Endothelial cell of umbilical vein (primary cell): ENCODE measurements around the gene SLC38A8. TPM values are rescaled to one million over a fixed set of nuclear protein-coding genes. Genes with fewer than 3 reads are reported as not detected.

Source experiments
- BruUV-seq: library from RNA; stranded (reverse); fragments of 400-500 nt; replicated peaks from 2 replicates; lab custom pipeline; 2021; lab: Mats Ljungman, UMichigan
- CTCF ChIA-PET: fragments of 300-600, 350-600 bp; sonication (Branson Sonifier 250); formaldehyde crosslinking; loops from one replicate; lab custom pipeline; 2021; ENCODE audit warnings: antibody characterized with exemption, inconsistent platforms; lab: Charles Lee
- POLR2A ChIA-PET: fragments of 300-600, 350-600 bp; sonication (Branson Sonifier 250); formaldehyde crosslinking; loops from one replicate; lab custom pipeline; 2021; ENCODE audit warnings: antibody characterized with exemption, inconsistent platforms; lab: Charles Lee
- DNase-seq: peaks from one replicate; pipeline ENCODE4 v3.0.0-alpha.2; 2011; ENCODE audit warnings: low read depth, low spot score
- FAIRE-seq: peaks from 2 replicates; lab custom pipeline; 2011; peaks lifted over from hg19 to GRCh38; lab: Jason Lieb, UNC
- H2AFZ ChIP-seq: 2 replicates; pipeline ENCODE4 v1.6.0; 2012; ENCODE audit warnings: low read depth, low read length, control low read depth, inconsistent platforms
- H3K27ac ChIP-seq: 2 replicates; pipeline ENCODE4 v1.5.1; 2011; ENCODE audit warnings: low read depth, mild to moderate bottlenecking, control low read depth, low read length, moderate library complexity; ENCODE audit not compliant: insufficient read depth
- H3K27me3 ChIP-seq, 2 experiments: 2 replicates each; pipeline versions ENCODE4 v1.6.0 to v1.6.1; 2011; ENCODE audit warnings: low read length in 2 of 2, mixed read lengths in 1 of 2; ENCODE audit not compliant: control insufficient read depth in 2 of 2, insufficient read depth in 2 of 2
- H3K36me3 ChIP-seq, 2 experiments: 2 replicates in 1 of 2; 3 replicates in 1 of 2; pipeline ENCODE4 v1.5.1; 2011; ENCODE audit warnings: low read length in 2 of 2, mild to moderate bottlenecking in 1 of 2, moderate library complexity in 1 of 2; ENCODE audit not compliant: control insufficient read depth in 2 of 2, insufficient read depth in 2 of 2; ENCODE audit errors: extremely low read depth in 1 of 2
- H3K4me1 ChIP-seq: 3 replicates; pipeline ENCODE4 v1.5.1; 2011; ENCODE audit warnings: mild to moderate bottlenecking, low read length; ENCODE audit not compliant: control insufficient read depth, insufficient read depth; ENCODE audit errors: extremely low read depth
- H3K4me2 ChIP-seq: 2 replicates; pipeline ENCODE4 v1.6.1; 2011; ENCODE audit warnings: low read length, control low read depth, mixed read lengths; ENCODE audit not compliant: insufficient read depth
- H3K4me3 ChIP-seq, 3 experiments: fragments of 200-600 bp in 1 of 3; sonication (generic), shearing (Covaris generic) in 1 of 3; replicated peaks in 1 of 3; 2 replicates each; pipeline ENCODE4 v1.5.1; 2011 to 2016; ENCODE audit warnings: control low read depth in 3 of 3, low read length in 3 of 3, mild to moderate bottlenecking in 2 of 3, inconsistent platforms in 1 of 3, low read depth in 1 of 3, moderate library complexity in 1 of 3; ENCODE audit not compliant: insufficient read depth in 1 of 3
- H3K79me2 ChIP-seq: 2 replicates; pipeline ENCODE4 v1.6.0; 2012; ENCODE audit warnings: low read length, inconsistent platforms; ENCODE audit not compliant: control insufficient read depth, insufficient read depth
- H3K9ac ChIP-seq: replicated peaks from 2 replicates; pipeline ENCODE3; 2011; ENCODE audit warnings: low read length, control low read depth; ENCODE audit not compliant: insufficient read depth; ENCODE audit errors: extremely low read depth
- H3K9me1 ChIP-seq: replicated peaks from 3 replicates; pipeline ENCODE4 v1.6.0; 2011; ENCODE audit warnings: mild to moderate bottlenecking, low read length; ENCODE audit not compliant: control insufficient read depth, insufficient read depth; ENCODE audit errors: extremely low read depth
- H3K9me3 ChIP-seq: replicated peaks from 2 replicates; pipeline ENCODE4 v1.5.1; 2012; ENCODE audit warnings: low read length, inconsistent platforms; ENCODE audit not compliant: control insufficient read depth, insufficient read depth
- H4K20me1 ChIP-seq: replicated peaks from 2 replicates; pipeline ENCODE3; 2011; ENCODE audit warnings: mild to moderate bottlenecking, low read length; ENCODE audit not compliant: control insufficient read depth, insufficient read depth; ENCODE audit errors: extremely low read depth
- GATA2 ChIP-seq: IDR thresholded peaks from 2 replicates; pipeline ENCODE4 v1.7.0; 2011; ENCODE audit warnings: low read depth, mild to moderate bottlenecking, moderate library complexity, mixed read lengths, low read length; ENCODE audit not compliant: insufficient read length, insufficient read depth
- JUN ChIP-seq: IDR thresholded peaks from 2 replicates; pipeline ENCODE4 v1.6.1; 2011; ENCODE audit warnings: borderline replicate concordance, low read depth; ENCODE audit not compliant: insufficient read length, insufficient read depth
- POLR2A ChIP-seq: IDR thresholded peaks from 2 replicates; pipeline ENCODE4 v1.6.1; 2012; ENCODE audit warnings: low read depth, mild to moderate bottlenecking, control low read depth, low read length
- dilution Hi-C: fragments of 300-500 bp; cut with MboI; formaldehyde crosslinking; loops from one replicate; pipeline ENCODE4 v1.15.0; 2019; ENCODE audit warnings: low sequenced_read_pairs; ENCODE audit not compliant: extremely low pct_ligation_motif_present
- intact Hi-C: fragments of 100-400 bp; cut with micrococcal nuclease; formaldehyde crosslinking; loops from one replicate; pipeline ENCODE4 v1.10.0; 2022
- polyA plus RNA-seq, 4 experiments: library from polyadenylated mRNA; depleted of rRNA in 3 of 4; stranded (reverse) in 3 of 4; unstranded in 1 of 4; fragments of >200 nt; gene quantifications; 2 replicates each; pipeline versions ENCODE4 v1.2.1 to v1.2.3, GENCODE V29; 2011 to 2012; ENCODE audit warnings: missing spikeins in 1 of 4
- total RNA-seq: library from RNA; stranded (reverse); gene quantifications from 2 replicates; pipeline ENCODE4 v1.2.3, GENCODE V29; 2021
- TF ChIP-seq, protein P1 (sequence below): IDR thresholded peaks from 2 replicates; pipeline ENCODE4 v1.6.1; 2011; ENCODE audit not compliant: insufficient read depth, insufficient read length
- TF ChIP-seq, protein P2 (sequence below), 2 donors: IDR thresholded peaks; 1 replicate in 1 of 2; 2 replicates in 1 of 2; pipeline ENCODE4 v1.5.1; 2011; ENCODE audit warnings: low read length in 2 of 2, mild to moderate bottlenecking in 2 of 2, moderate library complexity in 2 of 2, control low read depth in 1 of 2, inconsistent platforms in 1 of 2, low read depth in 1 of 2; ENCODE audit not compliant: insufficient read depth in 1 of 2; ENCODE audit errors: extremely low read depth in 1 of 2

Gene SLC38A8
- total and polyA plus RNA-seq, 2 donors (not counting 3 experiments of a cell fraction or from before 2014, with no cell fraction given), result not detected

- Histone ChIP-seq H3K36me3 (peaks cover 3 to 20% of the 10 kb centered on the region in 2 experiments), H3K27ac (no peak overlapping the region), H3K4me2 (no peak overlapping the region), H3K4me3 (no peak overlapping the region), H4K20me1 (no peaks in the 10 kb centered on the region), H3K9me3 (no peaks in the 10 kb centered on the region), H3K27me3 (no peaks in the 10 kb centered on the region), H2AFZ (no peak overlapping the region), H3K9me1 (no peaks in the 10 kb centered on the region), H3K9ac (no peak overlapping the region), H3K4me1 (no peaks in the 10 kb centered on the region), H3K79me2 (no peaks in the 10 kb centered on the region)
- intact Hi-C loops, result no loop called here
- ChIA-PET CTCF (no interaction called here), POLR2A (no interaction called here)
- BruUV-seq, result no TSS peak
- no peak for DNase-seq
- FAIRE-seq, result no peak
- TF ChIP-seq GATA2, result no peak
- no peak for TF ChIP-seq POLR2A
- no peak for TF ChIP-seq JUN
- TF ChIP-seq, protein P1, sequence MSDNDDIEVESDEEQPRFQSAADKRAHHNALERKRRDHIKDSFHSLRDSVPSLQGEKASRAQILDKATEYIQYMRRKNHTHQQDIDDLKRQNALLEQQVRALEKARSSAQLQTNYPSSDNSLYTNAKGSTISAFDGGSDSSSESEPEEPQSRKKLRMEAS, result no peak
- dilution Hi-C loops, result no loop called here
Observed at GRCh38 chr16:84049403-84050060, 6.9 kb upstream of the SLC38A8 start.

DNA sequence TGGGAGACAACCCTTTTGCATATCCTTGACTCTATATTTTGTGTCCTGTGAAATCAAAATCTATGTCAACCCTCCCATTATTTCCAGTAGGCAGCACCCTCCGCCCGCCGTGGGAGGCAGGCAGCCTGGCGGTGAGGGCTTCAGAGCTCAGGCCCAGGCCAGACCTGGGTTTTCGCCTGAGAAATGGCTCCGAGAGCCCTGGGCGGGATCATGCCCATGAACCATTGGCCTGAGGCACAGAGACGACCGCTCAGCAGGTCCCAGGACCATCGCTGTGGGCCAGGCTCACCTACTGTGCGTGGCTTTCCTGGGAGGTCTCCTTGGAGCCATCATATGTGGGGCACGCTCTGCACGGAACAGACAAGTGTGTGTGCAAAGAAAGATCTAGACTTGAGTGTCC lies 6.3 kb upstream of the SLC38A8 start:
- Histone ChIP-seq H3K9me1 (no peaks in the 10 kb centered on the region), H3K4me3 (no peak overlapping the region), H3K36me3 (peaks cover 3 to 13% of the 10 kb centered on the region in 2 experiments), H3K9me3 (no peaks in the 10 kb centered on the region), H4K20me1 (no peaks in the 10 kb centered on the region), H2AFZ (no peak overlapping the region), H3K27me3 (no peaks in the 10 kb centered on the region), H3K79me2 (no peaks in the 10 kb centered on the region), H3K4me1 (no peaks in the 10 kb centered on the region), H3K27ac (no peak overlapping the region), H3K9ac (no peak overlapping the region), H3K4me2 (no peak overlapping the region)
- FAIRE-seq (no peak), DNase-seq (no peak)
- CTCF ChIA-PET, result no interaction called here
- intact Hi-C loops (no loop called here), dilution Hi-C loops (no loop called here)
- TF ChIP-seq, protein P2, sequence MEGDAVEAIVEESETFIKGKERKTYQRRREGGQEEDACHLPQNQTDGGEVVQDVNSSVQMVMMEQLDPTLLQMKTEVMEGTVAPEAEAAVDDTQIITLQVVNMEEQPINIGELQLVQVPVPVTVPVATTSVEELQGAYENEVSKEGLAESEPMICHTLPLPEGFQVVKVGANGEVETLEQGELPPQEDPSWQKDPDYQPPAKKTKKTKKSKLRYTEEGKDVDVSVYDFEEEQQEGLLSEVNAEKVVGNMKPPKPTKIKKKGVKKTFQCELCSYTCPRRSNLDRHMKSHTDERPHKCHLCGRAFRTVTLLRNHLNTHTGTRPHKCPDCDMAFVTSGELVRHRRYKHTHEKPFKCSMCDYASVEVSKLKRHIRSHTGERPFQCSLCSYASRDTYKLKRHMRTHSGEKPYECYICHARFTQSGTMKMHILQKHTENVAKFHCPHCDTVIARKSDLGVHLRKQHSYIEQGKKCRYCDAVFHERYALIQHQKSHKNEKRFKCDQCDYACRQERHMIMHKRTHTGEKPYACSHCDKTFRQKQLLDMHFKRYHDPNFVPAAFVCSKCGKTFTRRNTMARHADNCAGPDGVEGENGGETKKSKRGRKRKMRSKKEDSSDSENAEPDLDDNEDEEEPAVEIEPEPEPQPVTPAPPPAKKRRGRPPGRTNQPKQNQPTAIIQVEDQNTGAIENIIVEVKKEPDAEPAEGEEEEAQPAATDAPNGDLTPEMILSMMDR (IDR thresholded peaks at IDR 0.05; ENCODE audit: extremely low read depth in 1 of 2, insufficient read depth in 1 of 2, low read depth in 1 of 2, low read length in 2 of 2), result no peak
- POLR2A ChIA-PET, result no interaction called here
- BruUV-seq, result no TSS peak
